PC-3 (cell line): ENCODE data around the gene VAMP8. TPM values are rescaled to one million over a fixed set of nuclear protein-coding genes. Genes with fewer than 3 reads are reported as not detected.
A peak's percentile ranks its signal among the peaks of the same experiment; 100 is the strongest.

Experiments
- ATAC-seq: fragments of 200-7000 bp; cut with Tn5 transposase; 2 replicates; pipeline ENCODE4 v1.9.1; 2020; ENCODE audit warnings: mild to moderate bottlenecking, moderate library complexity
- BruUV-seq: library from RNA; stranded (reverse); fragments of 400-500 nt; replicated peaks from 2 replicates; lab custom pipeline; 2021; lab: Mats Ljungman, UMichigan
- CTCF ChIA-PET: fragments of 300-600 bp; sonication (Branson Sonifier 250); formaldehyde crosslinking; loops from one replicate; lab custom pipeline; 2022; ENCODE audit warnings: antibody characterized with exemption; lab: Charles Lee
- POLR2A ChIA-PET: fragments of 300-600 bp; sonication (Branson Sonifier 250); formaldehyde crosslinking; loops from one replicate; lab custom pipeline; 2022; ENCODE audit warnings: antibody characterized with exemption; ENCODE audit not compliant: unreplicated experiment; lab: Charles Lee
- DNase-seq: peaks from one replicate; pipeline ENCODE4 v3.0.0-alpha.2; 2015
- H2AFZ ChIP-seq: fragments of 300-600 bp; sonication (generic); 2 replicates; pipeline ENCODE4 v1.6.0; 2016; ENCODE audit warnings: antibody characterized with exemption, low read length
- H3F3A ChIP-seq: fragments of 300-600 bp; sonication (generic); one replicate; pipeline ENCODE4 v1.6.0; 2017; ENCODE audit warnings: antibody characterized with exemption, low read length, control low read depth, mild to moderate bottlenecking; ENCODE audit not compliant: unreplicated experiment
- H3K27ac ChIP-seq: fragments of 300-600 bp; sonication (generic); 2 replicates; pipeline ENCODE4 v1.5.1; 2016; ENCODE audit warnings: mild to moderate bottlenecking, low read length
- H3K27me3 ChIP-seq: fragments of 300-600 bp; sonication (generic); 2 replicates; pipeline ENCODE4 v1.6.1; 2016; ENCODE audit warnings: low read length, mixed read lengths
- H3K36me3 ChIP-seq: fragments of 300-600 bp; sonication (generic); 2 replicates; pipeline ENCODE4 v1.6.1; 2016; ENCODE audit warnings: low read depth, mixed run types, low read length, mixed read lengths
- H3K4me1 ChIP-seq: fragments of 300-600 bp; sonication (generic); 2 replicates; pipeline ENCODE4 v1.5.1; 2016; ENCODE audit warnings: low read length; ENCODE audit not compliant: insufficient read depth
- H3K4me2 ChIP-seq: fragments of 300-600 bp; sonication (generic); 2 replicates; pipeline ENCODE4 v1.6.0; 2016; ENCODE audit warnings: low read length
- H3K4me3 ChIP-seq: fragments of 300-600 bp; sonication (generic); 2 replicates; pipeline ENCODE4 v1.5.1; 2016; ENCODE audit warnings: mild to moderate bottlenecking, low read length, mixed read lengths
- H3K79me2 ChIP-seq: fragments of 300-600 bp; sonication (generic); 2 replicates; pipeline ENCODE4 v1.6.1; 2017; ENCODE audit warnings: low read length, mixed read lengths
- H3K9ac ChIP-seq: fragments of 300-600 bp; sonication (generic); 2 replicates; pipeline ENCODE4 v1.6.0; 2016; ENCODE audit warnings: mild to moderate bottlenecking, low read length
- H3K9me2 ChIP-seq: fragments of 300-600 bp; sonication (generic); replicated peaks from 2 replicates; pipeline ENCODE4 v1.6.1; 2016; ENCODE audit warnings: mixed run types, low read length, mixed read lengths
- H3K9me3 ChIP-seq: fragments of 300-600 bp; sonication (generic); 2 replicates; pipeline ENCODE4 v1.6.1; 2016; ENCODE audit warnings: low read length, mixed read lengths
- H4K20me1 ChIP-seq: fragments of 300-600 bp; sonication (generic); 2 replicates; pipeline ENCODE4 v1.6.1; 2016; ENCODE audit warnings: low read length, mixed read lengths
- EZH2 ChIP-seq: fragments of 300-600 bp; sonication (generic); IDR thresholded peaks from one replicate; pipeline ENCODE4 v1.6.1; 2017; ENCODE audit warnings: antibody characterized with exemption, mild to moderate bottlenecking, low read length; ENCODE audit not compliant: unreplicated experiment
- EZH2phosphoT487 ChIP-seq: fragments of 300-600 bp; sonication (generic); IDR thresholded peaks from 2 replicates; pipeline ENCODE4 v1.6.1; 2018; ENCODE audit warnings: mild to moderate bottlenecking, antibody characterized with exemption, low read length, borderline replicate concordance
- intact Hi-C: fragments of 100-400 bp; cut with micrococcal nuclease; formaldehyde crosslinking; loops from 2 replicates; pipeline ENCODE4 v1.9.0; 2023
- total RNA-seq: library from RNA; depleted of rRNA; stranded (reverse); fragments of >200 nt; gene quantifications from 2 replicates; pipeline ENCODE4 v1.2.3, GENCODE V29; 2014
- TF ChIP-seq, protein P1 (sequence below): fragments of 300-600 bp; sonication (generic); conservative IDR thresholded peaks from 2 replicates; pipeline ENCODE4 v1.5.1; 2017; ENCODE audit warnings: antibody characterized with exemption, low read depth, mild to moderate bottlenecking, low read length

Gene VAMP8
- total RNA-seq, 1 experiment from 2014 or later: 142 TPM

DNA sequence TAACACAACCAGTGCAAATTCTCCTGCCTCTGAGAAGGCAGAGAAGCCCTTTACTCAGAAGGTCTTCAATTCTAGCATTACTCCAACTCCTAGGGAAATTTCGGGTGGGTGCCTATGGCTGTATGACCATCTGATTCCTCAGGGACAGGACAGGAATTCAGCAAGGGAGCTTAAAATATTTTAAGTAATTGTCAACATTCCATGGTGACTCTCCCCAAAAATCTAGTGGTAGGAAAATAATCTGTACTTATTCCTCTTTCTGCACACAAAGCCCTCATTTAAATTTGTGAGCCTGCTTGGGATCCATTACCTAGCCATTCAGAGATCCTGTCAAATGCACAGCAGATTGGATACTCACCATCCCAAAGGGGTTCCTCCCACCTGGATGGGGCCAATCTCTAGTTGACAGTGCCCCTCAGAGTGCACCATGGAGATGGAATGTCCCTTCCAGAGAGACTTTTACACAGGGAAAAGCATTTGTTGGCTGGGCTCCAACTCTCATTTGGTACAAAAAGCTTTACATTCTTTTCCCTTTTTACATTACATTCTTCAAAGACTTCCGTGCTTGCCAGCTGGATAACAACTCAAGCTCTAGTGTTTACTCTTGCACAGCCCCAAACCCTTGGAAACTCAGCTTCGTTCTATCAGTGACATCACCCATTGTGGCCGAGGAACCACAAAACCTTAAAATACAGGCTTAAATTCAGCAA, 28.2 kb downstream of the VAMP8 start:
- Histone ChIP-seq H4K20me1 (no peaks in the 10 kb centered on the region), H3K9me2 (no peaks in the 10 kb centered on the region), H3K36me3 (peaks cover 5% of the 10 kb centered on the region; the same call in 1 of the 2 replicates), H3F3A (no peaks in the 10 kb centered on the region), H2AFZ (no peak overlapping the region), H3K4me1 (peaks cover 8% of the 10 kb centered on the region; the same call in 1 of the 2 replicates), H3K79me2 (peaks cover 17% of the 10 kb centered on the region), H3K4me2 (peak overlapping the region; percentile 20; the same call in 1 of the 2 replicates), H3K27ac (no peak overlapping the region), H3K9ac (no peak overlapping the region), H3K9me3 (no peaks in the 10 kb centered on the region), H3K4me3 (no peak overlapping the region), H3K27me3 (no peaks in the 10 kb centered on the region)
- no peak for DNase-seq
- ChIA-PET POLR2A (interaction anchor here (0.6 to 0.7 kb wide), 2 partner anchors 13 to 104 kb away, joined by 3 to 5 read pairs; no protein-coding TSS in a partner anchor), CTCF (no interaction called here)
- TF ChIP-seq EZH2phosphoT487 (no peak), EZH2 (no peak)
- TF ChIP-seq, protein P1, sequence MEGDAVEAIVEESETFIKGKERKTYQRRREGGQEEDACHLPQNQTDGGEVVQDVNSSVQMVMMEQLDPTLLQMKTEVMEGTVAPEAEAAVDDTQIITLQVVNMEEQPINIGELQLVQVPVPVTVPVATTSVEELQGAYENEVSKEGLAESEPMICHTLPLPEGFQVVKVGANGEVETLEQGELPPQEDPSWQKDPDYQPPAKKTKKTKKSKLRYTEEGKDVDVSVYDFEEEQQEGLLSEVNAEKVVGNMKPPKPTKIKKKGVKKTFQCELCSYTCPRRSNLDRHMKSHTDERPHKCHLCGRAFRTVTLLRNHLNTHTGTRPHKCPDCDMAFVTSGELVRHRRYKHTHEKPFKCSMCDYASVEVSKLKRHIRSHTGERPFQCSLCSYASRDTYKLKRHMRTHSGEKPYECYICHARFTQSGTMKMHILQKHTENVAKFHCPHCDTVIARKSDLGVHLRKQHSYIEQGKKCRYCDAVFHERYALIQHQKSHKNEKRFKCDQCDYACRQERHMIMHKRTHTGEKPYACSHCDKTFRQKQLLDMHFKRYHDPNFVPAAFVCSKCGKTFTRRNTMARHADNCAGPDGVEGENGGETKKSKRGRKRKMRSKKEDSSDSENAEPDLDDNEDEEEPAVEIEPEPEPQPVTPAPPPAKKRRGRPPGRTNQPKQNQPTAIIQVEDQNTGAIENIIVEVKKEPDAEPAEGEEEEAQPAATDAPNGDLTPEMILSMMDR: no peak
- intact Hi-C loops: no loop called here
- ATAC-seq: no peak
- no TSS peak for BruUV-seq

DNA sequence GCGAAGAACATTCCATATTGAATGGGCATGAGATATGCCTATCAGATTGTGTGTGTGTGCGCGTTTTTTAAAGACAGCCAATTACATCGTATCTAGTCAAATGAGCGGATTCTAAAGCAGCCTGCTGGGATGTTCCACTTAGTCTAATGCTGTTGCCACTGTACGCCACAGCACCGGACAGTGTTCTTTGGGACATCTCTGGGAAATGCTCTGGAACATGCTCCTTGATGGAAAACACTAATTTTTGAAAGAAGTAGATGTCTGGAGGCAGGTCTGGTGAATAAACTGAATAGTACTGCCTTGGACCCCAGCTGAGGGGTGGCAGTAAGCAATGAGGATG, 28.7 kb downstream of the VAMP8 start:
- Histone ChIP-seq H3F3A (no peaks in the 10 kb centered on the region), H3K4me1 (peaks cover 8% of the 10 kb centered on the region; the same call in 1 of the 2 replicates), H3K4me3 (no peak overlapping the region), H3K9me2 (no peaks in the 10 kb centered on the region), H2AFZ (no peak overlapping the region), H3K27me3 (no peaks in the 10 kb centered on the region), H3K4me2 (no peak overlapping the region), H3K27ac (no peak overlapping the region), H3K9ac (no peak overlapping the region), H3K79me2 (peaks cover 21% of the 10 kb centered on the region), H4K20me1 (no peaks in the 10 kb centered on the region), H3K9me3 (no peaks in the 10 kb centered on the region), H3K36me3 (peaks cover 5% of the 10 kb centered on the region; the same call in 1 of the 2 replicates)
- no peak for DNase-seq
- TF ChIP-seq EZH2 (no peak), EZH2phosphoT487 (no peak)
- TF ChIP-seq, protein P1: no peak
- no TSS peak for BruUV-seq
- intact Hi-C loops: no loop called here
- ATAC-seq: no peak
- ChIA-PET CTCF (no interaction called here), POLR2A (no interaction called here)
